A549 (cell line): ENCODE measurements around the gene SPAG6.

Experiments used
- CTCF ChIP-seq: fragments of >200 bp; sonication (Bioruptor Twin); formaldehyde crosslinking; IDR thresholded peaks from 3 replicates; pipeline ENCODE4 v1.5.1; 2016
- REST ChIP-seq: fragments of 200-600 bp; sonication (generic); IDR thresholded peaks from 2 replicates; pipeline ENCODE4 v1.6.1; 2016; ENCODE audit warnings: antibody characterized with exemption, mild to moderate bottlenecking, moderate library complexity

GRCh38 chr10:22366771-22367170 is 21.5 kb downstream of the SPAG6 start:
- TF ChIP-seq REST (no peak), CTCF (no peak)
